Right lobe of liver (tissue), 6 donors: ENCODE data around the gene HMGCS2. TPM values are rescaled to one million over a fixed set of nuclear protein-coding genes. Genes with fewer than 3 reads are reported as not detected.
A peak's percentile ranks its signal among the peaks of the same experiment; 100 is the strongest.

Experiments used
- ATAC-seq, 4 donors: fragments of 200-7000 bp; cut with Tn5 transposase; one replicate each; pipeline ENCODE4 v1.9.1; 2020; ENCODE audit warnings: mild to moderate bottlenecking in 4 of 4, moderate library complexity in 4 of 4
- DNase-seq, 3 donors: peaks; one replicate each; pipeline ENCODE4 v3.0.0-alpha.2; 2020
- H3K27ac ChIP-seq, 3 donors: fragments of 200-600 bp; one replicate each; pipeline ENCODE4 v1.8.0; 2022
- H3K27me3 ChIP-seq, 2 donors: fragments of 200-600 bp; one replicate each; pipeline ENCODE4 v1.8.0; 2022
- H3K36me3 ChIP-seq, 4 donors: fragments of 200-600 bp; sonication (generic) in 1 of 4; one replicate each; pipeline versions ENCODE4 v1.5.1 to v1.8.0; 2017 to 2022; ENCODE audit warnings: control low read depth in 1 of 4
- H3K4me1 ChIP-seq, 4 donors: fragments of 200-600 bp; sonication (generic) in 1 of 4; one replicate each; pipeline versions ENCODE4 v1.5.1 to v1.8.0; 2017 to 2022; ENCODE audit warnings: control low read depth in 1 of 4
- H3K4me3 ChIP-seq, 3 donors: fragments of 200-600 bp; one replicate each; pipeline ENCODE4 v1.8.0; 2022
- H3K9me3 ChIP-seq, 4 donors: fragments of 200-600 bp; sonication (generic) in 1 of 4; one replicate each; pipeline versions ENCODE4 v1.5.1 to v1.8.0; 2017 to 2022; ENCODE audit warnings: control low read depth in 1 of 4
- CTCF ChIP-seq, 4 donors: fragments of 200-600 bp in 3 of 4; fragments of 450-650 bp in 1 of 4; IDR thresholded peaks; one replicate each; pipeline versions ENCODE4 v1.5.1 to v1.8.0; 2016 to 2022; ENCODE audit warnings: antibody characterized with exemption in 4 of 4, mild to moderate bottlenecking in 2 of 4
- POLR2A ChIP-seq: fragments of 450-650 bp; IDR thresholded peaks from one replicate; pipeline ENCODE4 v1.6.1; 2017; ENCODE audit warnings: antibody characterized with exemption, mild to moderate bottlenecking
- WGBS: methylation state at CpG from one replicate; pipeline ENCODE4 v1.1.6; 2018; ENCODE audit warnings: low coverage, low lambda C conversion rate; ENCODE audit not compliant: insufficient coverage; ENCODE audit errors: missing lambda C conversion rate; 5-methylcytosine and 5-hydroxymethylcytosine counted together
- intact Hi-C, 2 donors: fragments of 100-400 bp; cut with DNase I; formaldehyde crosslinking; loops; one replicate each; pipeline versions ENCODE4 v1.11.2 to v1.14.1; 2022
- long read RNA-seq: library from polyadenylated mRNA; unstranded; transcript quantifications from one replicate; pipeline ENCODE4 v2.0.0, GENCODE V29; 2019
- total RNA-seq, 6 experiments: library from RNA; depleted of rRNA in 2 of 6; stranded (reverse); fragments of >200 nt in 2 of 6; fragmentation: NEBNext Ultra II Directional in 3 of 6; extraction: Animal tissue kit (Norgen Biotek cat#: 25700) in 3 of 6; gene quantifications; one replicate each; pipeline versions ENCODE4 v1.1.0 to v1.2.4, GENCODE V29; 2016 to 2023
- donor health status: DM: no; HTN: yes; CAD: no.
- donor health status: DM: no; HTN: no; CAD: no.
- donor health status: DM: no; HTN: no; CAD: no.
- donor health status: DM: no; HTN: yes; CAD: no.
- donor health status: DM: no; HTN: yes; CAD: no.

The HMGCS2 gene
- 100 to 1,000 TPM; 390 to 938 (median 855) TPM for total RNA-seq
- long read RNA-seq, transcript HMGCS2-201 (10 exons, 2,428 nt) = major isoform, 156 of 227 reads
- long read RNA-seq, partial matches to known transcripts = 55 of 227 reads
- long read RNA-seq, other reads (novel, unspliced or antisense) = 16 of 227 reads

GRCh38 chr1:119768778-119769177, at the start of gene HMGCS2:
Gene HMGCS2 (minus strand): TSS chr1:119768905. CDS start chr1:119768844, 61 bp downstream.
- Histone ChIP-seq H3K27me3 (no peaks in the 10 kb centered on the region), H3K9me3 (no peaks in the 10 kb centered on the region), H3K4me1 (peaks cover 0 to 42% (median 15%) of the 10 kb centered on the region in 4 donors), H3K27ac (peak within 1 kb of the TSS; percentile 68 to 99 (median 94)), H3K4me3 (peak within 1 kb of the TSS; percentile 47 to 71 (median 65)), H3K36me3 (peaks cover 0 to 9% (median 4%) of the 10 kb centered on the region in 4 donors)
- peak; percentile 72 to 88 (median 76) for ATAC-seq
- TF ChIP-seq POLR2A = peak; percentile 60
- TF ChIP-seq CTCF (IDR thresholded peaks at IDR 0.05) = no peak
- WGBS = 23% methylated on average over 6 of the region's 8 CpGs
- intact Hi-C loops = no loop called here
- peak; percentile 69 to 94 (median 91) for DNase-seq

DNA sequence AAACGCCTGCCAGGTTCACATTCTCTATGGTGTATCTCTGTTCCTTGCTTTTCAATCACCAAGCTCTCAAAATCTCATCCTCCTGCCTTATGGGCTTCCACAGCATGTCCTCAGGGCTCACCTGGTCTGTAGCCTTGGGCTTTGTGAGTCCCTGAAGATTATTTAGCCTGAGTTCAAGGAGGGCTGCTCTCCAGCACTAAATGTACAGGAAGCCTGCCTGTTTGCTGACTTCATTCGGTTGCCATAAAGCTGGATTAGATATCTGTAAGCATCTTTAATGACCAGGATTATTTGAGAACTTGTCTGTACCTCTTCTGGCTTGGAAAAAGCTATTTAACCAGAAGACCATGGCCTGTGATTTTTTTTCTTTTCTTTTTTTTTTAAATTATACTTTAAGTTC, 49.5 kb upstream of the HMGCS2 start:
- Histone ChIP-seq H3K27me3 (no peaks in the 10 kb centered on the region), H3K36me3 (no peaks in the 10 kb centered on the region), H3K4me1 (peaks cover 0 to 19% (median 7%) of the 10 kb centered on the region in 4 donors), H3K9me3 (no peaks in the 10 kb centered on the region), H3K27ac (no peak overlapping the region), H3K4me3 (no peak overlapping the region)
- intact Hi-C loops = no loop called here
- no peak for DNase-seq
- 77% methylated on average over 1 of the region's 2 CpGs for WGBS
- no peak for TF ChIP-seq POLR2A
- no peak for ATAC-seq

- H3K4me3 ChIP-seq = no peak overlapping the region
- DNase-seq (no peak), ATAC-seq (peak; percentile 66 to 92 (median 76))
- no peaks in the 10 kb centered on the region for H3K36me3 ChIP-seq
- H3K27ac ChIP-seq = peak overlapping the region in 1 of 3 donors; percentile 19
- no peak for TF ChIP-seq CTCF (IDR thresholded peaks at IDR 0.05)
- peak; percentile 16 for TF ChIP-seq POLR2A
- intact Hi-C loops = no loop called here
- peaks cover 0 to 25% (median 12%) of the 10 kb centered on the region in 4 donors for H3K4me1 ChIP-seq
- no peaks in the 10 kb centered on the region for H3K27me3 ChIP-seq
- 19% methylated on average over 2 of the region's 2 CpGs for WGBS
- H3K9me3 ChIP-seq = no peaks in the 10 kb centered on the region
These were observed 47.7 kb upstream of the HMGCS2 start for GRCh38 chr1:119816407-119816806.

DNA sequence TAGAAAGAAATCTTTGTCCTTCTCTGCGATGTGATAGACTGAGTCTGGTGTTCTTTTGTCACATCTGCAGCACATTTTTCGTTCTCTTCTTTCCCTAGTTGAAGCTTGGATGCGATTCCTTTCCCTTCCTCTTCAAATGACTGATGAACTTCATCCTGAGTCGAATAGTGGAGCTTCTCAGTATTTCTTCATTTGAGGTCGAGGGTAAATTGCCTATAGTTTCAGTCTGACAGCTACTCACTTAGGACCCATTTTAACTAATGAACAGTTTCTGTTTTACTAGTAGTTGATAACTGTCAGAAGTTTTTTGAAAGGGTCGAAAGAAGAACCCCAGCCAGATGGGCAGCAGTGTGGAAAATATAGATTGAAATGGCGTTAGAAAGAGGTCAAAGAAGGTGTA, 47.2 kb upstream of the HMGCS2 start:
- TF ChIP-seq POLR2A (no peak), CTCF (IDR thresholded peaks at IDR 0.05) (no peak)
- intact Hi-C loops = no loop called here
- Histone ChIP-seq H3K27me3 (no peaks in the 10 kb centered on the region), H3K9me3 (no peaks in the 10 kb centered on the region), H3K4me1 (peaks cover 0 to 25% (median 12%) of the 10 kb centered on the region in 4 donors), H3K4me3 (no peak overlapping the region), H3K27ac (no peak overlapping the region), H3K36me3 (no peaks in the 10 kb centered on the region)
- DNase-seq (no peak), ATAC-seq (no peak)
- 68% methylated on average over 7 of the region's 7 CpGs for WGBS

GRCh38 chr1:119815361-119815760, 46.7 kb upstream of the HMGCS2 start:
- intact Hi-C loops = no loop called here
- Histone ChIP-seq H3K27me3 (no peaks in the 10 kb centered on the region), H3K4me3 (no peak overlapping the region), H3K27ac (no peak overlapping the region), H3K4me1 (peaks cover 0 to 25% (median 12%) of the 10 kb centered on the region in 4 donors), H3K36me3 (no peaks in the 10 kb centered on the region), H3K9me3 (no peaks in the 10 kb centered on the region)
- WGBS = 81% methylated on average over 3 of the region's 3 CpGs
- DNase-seq (no peak), ATAC-seq (no peak)
- TF ChIP-seq CTCF (IDR thresholded peaks at IDR 0.05) (no peak), POLR2A (no peak)
